HEK293 (cell line): ENCODE results near the gene SFXN2.
A peak's percentile ranks its signal among the peaks of the same experiment; 100 is the strongest.

ENCODE experiments used
- EGR2 ChIP-seq: fragments of 450-650 bp; formaldehyde crosslinking; IDR thresholded peaks from 2 replicates; pipeline ENCODE4 v1.5.1; 2016; ENCODE audit warnings: low read depth, missing biosample characterization, missing genetic modification characterization
- HOXD13 ChIP-seq: sonication (generic); formaldehyde crosslinking; IDR thresholded peaks from 2 replicates; pipeline ENCODE4 v1.8.0; 2022; ENCODE audit warnings: missing genetic modification reagents, borderline replicate concordance
- IKZF3 ChIP-seq: fragments of 450-650 bp; IDR thresholded peaks from 2 replicates; pipeline ENCODE4 v1.5.0; 2018; ENCODE audit warnings: missing biosample characterization, mild to moderate bottlenecking, missing genetic modification characterization, moderate library complexity
- KLF7 ChIP-seq: fragments of 450-650 bp; formaldehyde crosslinking; IDR thresholded peaks from 2 replicates; pipeline ENCODE4 v1.5.1; 2016; ENCODE audit warnings: missing biosample characterization, missing genetic modification characterization, borderline replicate concordance
- KLF8 ChIP-seq: fragments of 450-650 bp; formaldehyde crosslinking; IDR thresholded peaks from 2 replicates; pipeline ENCODE4 v1.5.1; 2016; ENCODE audit warnings: missing biosample characterization, missing genetic modification characterization
- REST ChIP-seq: fragments of 450-650 bp; formaldehyde crosslinking; IDR thresholded peaks from 2 replicates; pipeline ENCODE4 v1.5.1; 2016; ENCODE audit warnings: missing biosample characterization, missing genetic modification characterization
- SP3 ChIP-seq: fragments of 450-650 bp; formaldehyde crosslinking; IDR thresholded peaks from 2 replicates; pipeline ENCODE4 v1.5.1; 2016; ENCODE audit warnings: missing biosample characterization, missing genetic modification characterization
- ZBTB11 ChIP-seq: fragments of 450-650 bp; formaldehyde crosslinking; conservative IDR thresholded peaks from 2 replicates; pipeline ENCODE4 v1.5.1; 2016; ENCODE audit warnings: low read depth, missing biosample characterization, missing genetic modification characterization
- ZBTB21 ChIP-seq: fragments of 450-650 bp; formaldehyde crosslinking; IDR thresholded peaks from 2 replicates; pipeline ENCODE4 v1.5.1; 2017; ENCODE audit warnings: missing biosample characterization, missing genetic modification characterization
- ZFP3 ChIP-seq: fragments of 450-650 bp; formaldehyde crosslinking; IDR thresholded peaks from 2 replicates; pipeline ENCODE4 v1.5.1; 2016; ENCODE audit warnings: low read depth, missing biosample characterization, missing genetic modification characterization
- ZFP37 ChIP-seq: fragments of 450-650 bp; formaldehyde crosslinking; IDR thresholded peaks from 2 replicates; pipeline ENCODE4 v1.5.1; 2016; ENCODE audit warnings: missing biosample characterization, missing genetic modification characterization
- ZFP69B ChIP-seq: fragments of 450-650 bp; formaldehyde crosslinking; IDR thresholded peaks from 2 replicates; pipeline ENCODE4 v1.5.1; 2016; ENCODE audit warnings: missing biosample characterization, missing genetic modification characterization
- ZNF146 ChIP-seq: fragments of 450-650 bp; formaldehyde crosslinking; IDR thresholded peaks from 2 replicates; pipeline ENCODE4 v1.5.1; 2016; ENCODE audit warnings: missing biosample characterization, missing genetic modification characterization
- ZNF2 ChIP-seq: fragments of 450-650 bp; formaldehyde crosslinking; IDR thresholded peaks from 2 replicates; pipeline ENCODE4 v1.5.1; 2016; ENCODE audit warnings: missing biosample characterization, missing genetic modification characterization
- ZNF274 ChIP-seq, 2 experiments: fragments of 200-500 bp in 1 of 2; fragments of 450-650 bp in 1 of 2; sonication (Bioruptor generic) in 1 of 2; formaldehyde crosslinking in 1 of 2; IDR thresholded peaks; 2 replicates each; pipeline versions ENCODE4 v1.5.1 to v1.6.1; 2014 to 2016; ENCODE audit warnings: borderline replicate concordance in 1 of 2, inconsistent platforms in 1 of 2, low read length in 1 of 2, missing biosample characterization in 1 of 2, missing genetic modification characterization in 1 of 2
- ZNF302 ChIP-seq: fragments of 450-650 bp; formaldehyde crosslinking; IDR thresholded peaks from 2 replicates; pipeline ENCODE4 v1.5.1; 2016; ENCODE audit warnings: missing biosample characterization, missing genetic modification characterization, low read depth
- ZNF362 ChIP-seq: fragments of 450-650 bp; formaldehyde crosslinking; IDR thresholded peaks from 2 replicates; pipeline ENCODE4 v1.5.1; 2016; ENCODE audit warnings: missing biosample characterization, missing genetic modification characterization
- ZNF449 ChIP-seq: fragments of 450-650 bp; formaldehyde crosslinking; IDR thresholded peaks from 2 replicates; pipeline ENCODE4 v1.5.1; 2017; ENCODE audit warnings: missing biosample characterization, mild to moderate bottlenecking, missing genetic modification characterization, moderate library complexity
- ZNF521 ChIP-seq: fragments of 450-650 bp; formaldehyde crosslinking; IDR thresholded peaks from 2 replicates; pipeline ENCODE4 v1.5.1; 2017; ENCODE audit warnings: missing biosample characterization, mild to moderate bottlenecking, missing genetic modification characterization
- ZNF560 ChIP-seq: fragments of 450-650 bp; formaldehyde crosslinking; IDR thresholded peaks from 2 replicates; pipeline ENCODE4 v1.5.1; 2017; ENCODE audit warnings: missing biosample characterization, missing genetic modification characterization, borderline replicate concordance
- ZNF624 ChIP-seq: fragments of 450-650 bp; formaldehyde crosslinking; IDR thresholded peaks from 2 replicates; pipeline ENCODE4 v1.5.1; 2017; ENCODE audit warnings: missing biosample characterization, missing genetic modification characterization
- ZNF664 ChIP-seq: fragments of 450-650 bp; formaldehyde crosslinking; IDR thresholded peaks from 2 replicates; pipeline ENCODE4 v1.5.1; 2016; ENCODE audit warnings: missing biosample characterization, missing genetic modification characterization
- ZNF692 ChIP-seq: fragments of 450-650 bp; formaldehyde crosslinking; IDR thresholded peaks from 2 replicates; pipeline ENCODE4 v1.5.1; 2016; ENCODE audit warnings: missing biosample characterization, missing genetic modification characterization
- ZNF701 ChIP-seq: fragments of 450-650 bp; formaldehyde crosslinking; IDR thresholded peaks from 2 replicates; pipeline ENCODE4 v1.5.1; 2016; ENCODE audit warnings: missing biosample characterization, missing genetic modification characterization
- ZNF843 ChIP-seq: fragments of 450-650 bp; formaldehyde crosslinking; IDR thresholded peaks from 2 replicates; pipeline ENCODE4 v1.5.1; 2016; ENCODE audit warnings: missing biosample characterization, missing genetic modification characterization
- ZXDB ChIP-seq: fragments of 450-650 bp; formaldehyde crosslinking; IDR thresholded peaks from 2 replicates; pipeline ENCODE4 v1.5.1; 2016; ENCODE audit warnings: missing biosample characterization, missing genetic modification characterization

SFXN2 gene

GRCh38 chr10:102743588-102744373 lies 29.3 kb downstream of the SFXN2 start, which contains the start of gene WBP1L (continued):
- no peak for TF ChIP-seq ZNF692
- TF ChIP-seq ZNF449 (tag by site-specific recombination): peak; percentile 9; the same call in 1 of the 2 replicates
- TF ChIP-seq SP3 (tag by site-specific recombination): peak; percentile 100
- no peak for TF ChIP-seq ZNF302
- peak; percentile 60 for TF ChIP-seq ZNF843
- TF ChIP-seq REST (tag by site-specific recombination): peak; percentile 15; the same call in 1 of the 2 replicates
- no peak for TF ChIP-seq ZNF701 (tag by site-specific recombination)
- TF ChIP-seq ZBTB21 (tag by site-specific recombination): no peak
- no peak for TF ChIP-seq ZFP3 (tag by site-specific recombination)
- peak; percentile 68 for TF ChIP-seq ZXDB (tag by site-specific recombination)
- TF ChIP-seq ZBTB11 (tag by site-specific recombination): peak; percentile 92
- TF ChIP-seq ZNF274 (IDR thresholded peaks at IDR 0.05; ENCODE audit: low read length): no peak
- no peak for TF ChIP-seq ZNF274 (tag by site-specific recombination; IDR thresholded peaks at IDR 0.05; ENCODE audit: borderline replicate concordance)
- peak; percentile 98 for TF ChIP-seq IKZF3 (tag by site-specific recombination)
- no peak for TF ChIP-seq ZNF560
- TF ChIP-seq ZNF624 (tag by site-specific recombination): no peak
- peak; percentile 73; the same call in 1 of the 2 replicates for TF ChIP-seq KLF8
- TF ChIP-seq ZNF362: no peak
- no peak for TF ChIP-seq ZNF146 (tag by site-specific recombination)
- peak; percentile 79 for TF ChIP-seq EGR2
- peak; percentile 90 for TF ChIP-seq HOXD13
- TF ChIP-seq KLF7: no peak
- TF ChIP-seq ZNF664 (tag by site-specific recombination): no peak
- TF ChIP-seq ZNF2 (tag by site-specific recombination): peak; percentile 50
- TF ChIP-seq ZFP37 (tag by site-specific recombination): 0 out of 2 replicates have a peak, but pooled peaks have one; percentile 20
- no peak for TF ChIP-seq ZFP69B (tag by site-specific recombination)
- no peak for TF ChIP-seq ZNF521
